ENCODE results near the gene SKI. TPM values are rescaled to one million over a fixed set of nuclear protein-coding genes. Genes with fewer than 3 reads are reported as not detected.
A peak's percentile ranks its signal among the peaks of the same experiment; 100 is the strongest.

Gene SKI
- total RNA-seq, 2 donors from 2014 or later: 31.0 to 36.1 TPM

DNA sequence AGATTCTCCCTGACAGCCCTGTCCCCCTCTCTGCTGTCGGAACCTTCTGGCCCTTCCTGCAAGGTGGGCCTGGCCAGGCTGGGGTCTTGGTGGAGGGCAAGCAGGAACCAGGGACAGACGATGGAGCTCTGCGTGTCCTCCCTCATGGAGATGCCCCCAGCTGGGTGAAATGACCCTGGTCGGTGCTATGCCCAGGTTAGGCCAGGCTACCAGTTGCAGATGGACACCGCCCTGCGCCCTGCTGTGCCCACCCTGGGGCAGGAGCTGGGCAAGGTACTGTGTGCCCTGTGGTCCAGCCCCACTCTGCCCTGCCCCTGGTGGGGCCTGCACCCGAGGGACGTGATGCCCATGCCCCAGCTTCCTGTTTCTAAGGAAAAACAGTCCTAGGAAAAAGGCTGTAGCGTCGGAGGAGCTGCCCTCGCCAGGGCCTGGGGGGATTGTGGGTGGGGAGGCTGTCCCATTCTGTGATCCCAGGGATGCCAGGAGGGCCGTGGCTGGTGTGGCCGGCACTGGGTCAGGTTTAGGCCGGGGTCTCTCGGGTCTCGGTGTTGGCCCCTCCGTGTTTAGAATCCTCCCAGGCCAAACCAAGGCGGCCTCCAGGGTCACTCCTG lies 85.6 kb downstream of the SKI start:
- no peak for DNase-seq
- no peaks in the 10 kb centered on the region for H3K36me3 ChIP-seq
- H3K27ac ChIP-seq: peak overlapping the region; percentile 78
- no peak overlapping the region for H3K4me3 ChIP-seq
- H3K9ac ChIP-seq (ENCODE audit: low read depth in 2 of 2, low read length in 2 of 2): peak overlapping the region; percentile 28 to 34
- peaks cover 4% of the 10 kb centered on the region for H3K27me3 ChIP-seq
- H3K9me3 ChIP-seq: no peaks in the 10 kb centered on the region
- no peak for TF ChIP-seq CTCF (IDR thresholded peaks at IDR 0.05)
- peaks cover 7% of the 10 kb centered on the region for H3K4me1 ChIP-seq
- intact Hi-C loops (cut with DNase I): no loop called here

- peak overlapping the region; percentile 28 to 34 for H3K9ac ChIP-seq (ENCODE audit: low read depth in 2 of 2, low read length in 2 of 2)
- intact Hi-C loops (cut with DNase I): no loop called here
Observed at GRCh38 chr1:2314273-2314802, 86.2 kb downstream of the SKI start.

GRCh38 chr1:2314803-2315673 lies 86.9 kb downstream of the SKI start:
- Histone ChIP-seq H3K4me1 (peaks cover 7% of the 10 kb centered on the region), H3K36me3 (no peaks in the 10 kb centered on the region), H3K4me3 (peak overlapping the region; percentile 56), H3K27ac (peak overlapping the region; percentile 78), H3K27me3 (peaks cover 4% of the 10 kb centered on the region), H3K9ac (ENCODE audit: low read depth in 2 of 2, low read length in 2 of 2) (peak overlapping the region in 1 of 2 donors; percentile 43), H3K9me3 (no peaks in the 10 kb centered on the region)
- TF ChIP-seq CTCF (IDR thresholded peaks at IDR 0.05): peak; percentile 93
- DNase-seq: peak; percentile 48
- intact Hi-C loops (cut with DNase I): loop anchor here (5.0 kb wide), 1 partner anchor 83 kb away; no protein-coding TSS in a partner anchor

More at GRCh38 chr1:2314273-2314802, 86.2 kb downstream of the SKI start:
- peak; percentile 48 for DNase-seq
- no peak for TF ChIP-seq CTCF (IDR thresholded peaks at IDR 0.05)
- H3K4me1 ChIP-seq: peaks cover 7% of the 10 kb centered on the region
- H3K4me3 ChIP-seq: peak overlapping the region; percentile 56
- H3K9me3 ChIP-seq: no peaks in the 10 kb centered on the region
- H3K27me3 ChIP-seq: peaks cover 4% of the 10 kb centered on the region
- no peaks in the 10 kb centered on the region for H3K36me3 ChIP-seq
- peak overlapping the region; percentile 78 for H3K27ac ChIP-seq

GRCh38 chr1:2315674-2316450 lies 87.7 kb downstream of the SKI start:
- H3K9me3 ChIP-seq: no peaks in the 10 kb centered on the region
- intact Hi-C loops (cut with DNase I): loop anchor here (5.0 kb wide), 1 partner anchor 84 kb away; no protein-coding TSS in a partner anchor
- H3K4me3 ChIP-seq: no peak overlapping the region
- no peak for DNase-seq
- no peak for TF ChIP-seq CTCF (IDR thresholded peaks at IDR 0.05)
- peak overlapping the region in 1 of 2 donors; percentile 43 for H3K9ac ChIP-seq (ENCODE audit: low read depth in 2 of 2, low read length in 2 of 2)
- H3K36me3 ChIP-seq: no peaks in the 10 kb centered on the region
- peaks cover 7% of the 10 kb centered on the region for H3K4me1 ChIP-seq
- peaks cover 4% of the 10 kb centered on the region for H3K27me3 ChIP-seq
- H3K27ac ChIP-seq: peak overlapping the region; percentile 78

DNA sequence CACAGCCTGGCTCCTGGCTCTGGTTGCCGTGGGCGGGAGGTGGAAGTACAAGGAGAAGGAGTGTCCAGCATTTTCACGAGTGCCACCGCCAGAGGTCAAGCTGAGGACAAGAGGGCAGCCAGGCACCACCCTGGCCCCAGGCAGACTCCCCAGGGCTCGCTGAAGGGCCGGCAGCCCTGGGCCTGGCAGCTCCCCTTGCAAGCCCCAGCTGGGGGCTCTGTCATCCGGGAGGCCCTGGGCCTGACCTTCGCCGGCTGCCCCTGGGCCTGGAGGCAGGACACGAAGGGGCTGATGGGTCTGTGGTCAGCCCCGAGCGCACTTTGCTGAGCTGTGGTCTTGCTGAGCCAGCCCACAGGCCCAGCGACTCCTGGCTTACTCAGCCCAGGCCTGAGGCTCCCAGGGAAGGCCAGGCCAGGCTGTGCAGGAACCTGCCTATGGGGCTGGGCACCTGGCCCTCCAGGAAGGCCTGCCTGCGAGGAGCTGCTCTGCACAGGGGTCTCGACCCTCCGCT lies 88.4 kb downstream of the SKI start:
- peaks cover 3% of the 10 kb centered on the region for H3K4me1 ChIP-seq

More for the DNA sequence above, 88.4 kb downstream of the SKI start:
- Histone ChIP-seq H3K9me3 (no peaks in the 10 kb centered on the region), H3K4me3 (no peak overlapping the region), H3K36me3 (no peaks in the 10 kb centered on the region), H3K27me3 (peaks cover 5% of the 10 kb centered on the region), H3K9ac (ENCODE audit: low read depth in 2 of 2, low read length in 2 of 2) (no peak overlapping the region), H3K27ac (no peak overlapping the region)
- intact Hi-C loops (cut with DNase I): loop anchor here (5.0 kb wide), 1 partner anchor 84 kb away; no protein-coding TSS in a partner anchor
- TF ChIP-seq CTCF (IDR thresholded peaks at IDR 0.05): no peak
- no peak for DNase-seq
